HepG2 (cell line): ENCODE measurements around the gene IRF2. TPM values are rescaled to one million over a fixed set of nuclear protein-coding genes. Genes with fewer than 3 reads are reported as not detected.

Source experiments
- BRD4 ChIP-seq: sonication (generic); formaldehyde crosslinking; IDR thresholded peaks from 2 replicates; pipeline ENCODE4 v1.4.0; 2020; ENCODE audit warnings: missing genetic modification reagents
- GTF3A ChIP-seq: sonication (generic); formaldehyde crosslinking; conservative IDR thresholded peaks from 2 replicates; pipeline ENCODE4 v1.4.0; 2020; ENCODE audit warnings: mild to moderate bottlenecking, missing genetic modification reagents
- HBP1 ChIP-seq: IDR thresholded peaks from 2 replicates; pipeline ENCODE4 v1.6.1; 2016; ENCODE audit warnings: low read depth, control low read depth
- IRF1 ChIP-seq: sonication (generic); formaldehyde crosslinking; IDR thresholded peaks from 2 replicates; pipeline ENCODE4 v1.4.0; 2020; ENCODE audit warnings: low read depth, mild to moderate bottlenecking, missing genetic modification reagents
- IRX3 ChIP-seq: sonication (generic); formaldehyde crosslinking; IDR thresholded peaks from 2 replicates; pipeline ENCODE4 v1.8.1; 2023; ENCODE audit warnings: mild to moderate bottlenecking, low read depth, missing genetic modification reagents, borderline replicate concordance
- ISL2 ChIP-seq: sonication (generic); formaldehyde crosslinking; IDR thresholded peaks from 2 replicates; pipeline ENCODE4 v1.5.0; 2020; ENCODE audit warnings: missing genetic modification reagents
- KDM5B ChIP-seq: sonication (generic); formaldehyde crosslinking; IDR thresholded peaks from 2 replicates; pipeline ENCODE4 v1.4.0; 2020; ENCODE audit warnings: missing genetic modification reagents, mild to moderate bottlenecking, borderline replicate concordance
- KLF12 ChIP-seq: sonication (generic); formaldehyde crosslinking; IDR thresholded peaks from 2 replicates; pipeline ENCODE4 v1.4.0; 2020; ENCODE audit warnings: missing genetic modification reagents, borderline replicate concordance
- MLX ChIP-seq: IDR thresholded peaks from 2 replicates; pipeline ENCODE4 v1.6.1; 2016
- NFATC3 ChIP-seq: sonication (generic); formaldehyde crosslinking; IDR thresholded peaks from 2 replicates; pipeline ENCODE4 v1.5.1; 2020; ENCODE audit warnings: mild to moderate bottlenecking, missing genetic modification reagents
- SIX4 ChIP-seq: sonication (generic); formaldehyde crosslinking; IDR thresholded peaks from 2 replicates; pipeline ENCODE4 v1.4.0; 2020; ENCODE audit warnings: missing genetic modification reagents
- TEF ChIP-seq: sonication (generic); formaldehyde crosslinking; IDR thresholded peaks from 2 replicates; pipeline ENCODE4 v1.5.0; 2020; ENCODE audit warnings: missing genetic modification reagents
- XBP1 ChIP-seq: sonication (generic); formaldehyde crosslinking; IDR thresholded peaks from 2 replicates; pipeline ENCODE4 v1.5.0; 2020; ENCODE audit warnings: missing genetic modification reagents
- ZFP36 ChIP-seq: fragments of 150-350 bp; IDR thresholded peaks from 2 replicates; pipeline ENCODE4 v1.6.1; 2018; ENCODE audit warnings: borderline replicate concordance, low read length, low read depth; ENCODE audit not compliant: partially characterized antibody
- ZNF260 ChIP-seq: sonication (generic); formaldehyde crosslinking; IDR thresholded peaks from 2 replicates; pipeline ENCODE4 v1.4.0; 2020; ENCODE audit warnings: missing genetic modification reagents, low read depth, mild to moderate bottlenecking, borderline replicate concordance
- ZNF44 ChIP-seq: sonication (generic); formaldehyde crosslinking; IDR thresholded peaks from 2 replicates; pipeline ENCODE4 v1.5.1; 2020; ENCODE audit warnings: mild to moderate bottlenecking, missing genetic modification reagents
- ZNF646 ChIP-seq: sonication (generic); formaldehyde crosslinking; IDR thresholded peaks from 2 replicates; pipeline ENCODE4 v1.9.0; 2021; ENCODE audit warnings: mild to moderate bottlenecking, missing genetic modification reagents
- ZNF720 ChIP-seq: sonication (generic); formaldehyde crosslinking; IDR thresholded peaks from 2 replicates; pipeline ENCODE4 v1.4.0; 2020; ENCODE audit warnings: missing genetic modification reagents
- polyA plus RNA-seq, 8 experiments: library from polyadenylated mRNA; depleted of rRNA in 3 of 8; stranded (reverse) in 7 of 8; unstranded in 1 of 8; fragments of >200 nt; fragmentation: Illumina TruSeq in 4 of 8; extraction: Trizol in 4 of 8; gene quantifications; 2 replicates each; pipeline versions ENCODE4 v1.2.1 to v1.2.3, GENCODE V29; 2011 to 2016; ENCODE audit warnings: low read depth in 4 of 8, missing spikeins in 1 of 8, mixed read lengths in 1 of 8; ENCODE audit not compliant: insufficient read depth in 1 of 8
- total RNA-seq, 5 experiments: library from RNA; depleted of rRNA; stranded (reverse); fragments of >200 nt; fragmentation: Illumina TruSeq; extraction: Trizol; gene quantifications; 2 replicates each; pipeline ENCODE4 v1.2.3, GENCODE V29; 2016; ENCODE audit warnings: low read depth in 1 of 5

Gene IRF2
- total and polyA plus RNA-seq, 2 of the 13 experiments (the other 11 are each of a cell fraction or from before 2014, with no cell fraction given): 15.5 to 28.8 TPM

GRCh38 chr4:184348311-184349233, 125.8 kb downstream of the IRF2 start (continued):
- TF ChIP-seq IRX3 (CRISPR knock-in tag) (no peak), XBP1 (CRISPR knock-in tag) (no peak), IRF1 (CRISPR knock-in tag) (no peak), ZNF44 (CRISPR knock-in tag) (no peak), GTF3A (CRISPR knock-in tag) (no peak), NFATC3 (no peak), BRD4 (CRISPR knock-in tag) (peak; percentile 66; the same call in 1 of the 2 replicates), TEF (no peak), ZFP36 (no peak), KLF12 (CRISPR knock-in tag) (no peak; the same call in 1 of the 2 replicates), ZNF720 (CRISPR knock-in tag) (no peak), KDM5B (no peak), HBP1 (CRISPR knock-in tag) (no peak), ZNF646 (CRISPR knock-in tag) (no peak), MLX (CRISPR knock-in tag) (peak; percentile 65), SIX4 (CRISPR knock-in tag) (peak; percentile 92), ISL2 (peak; percentile 81), ZNF260 (no peak)
